ENCODE data around the gene TSHR.

The TSHR gene

DNA sequence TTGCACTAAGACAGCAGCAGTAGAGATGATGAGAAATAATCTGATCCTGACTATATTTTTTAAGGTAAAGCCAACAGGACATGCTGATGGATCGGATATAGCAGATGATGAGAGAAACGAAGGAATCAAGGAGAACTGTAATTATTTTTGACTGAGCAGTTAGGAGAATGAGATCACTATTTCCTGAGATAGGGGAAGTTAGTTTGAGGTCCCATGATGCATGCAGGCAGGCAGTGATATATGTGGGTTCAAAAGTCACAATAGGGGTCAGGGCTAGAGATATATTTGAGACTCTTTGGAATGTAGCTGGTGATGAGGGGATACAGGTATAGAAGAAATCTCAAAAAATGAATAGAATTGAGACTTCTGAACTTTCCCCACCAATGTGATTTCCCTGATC lies 157.8 kb downstream of the TSHR start:
- TF ChIP-seq CEBPB (IDR thresholded peaks at IDR 0.05) (no peak), TAF1 (IDR thresholded peaks at IDR 0.05; ENCODE audit: low read depth) (no peak), YY1 (IDR thresholded peaks at IDR 0.05; ENCODE audit: low read depth) (no peak), ZBTB7A (IDR thresholded peaks at IDR 0.05; ENCODE audit: low read depth) (no peak)

DNA sequence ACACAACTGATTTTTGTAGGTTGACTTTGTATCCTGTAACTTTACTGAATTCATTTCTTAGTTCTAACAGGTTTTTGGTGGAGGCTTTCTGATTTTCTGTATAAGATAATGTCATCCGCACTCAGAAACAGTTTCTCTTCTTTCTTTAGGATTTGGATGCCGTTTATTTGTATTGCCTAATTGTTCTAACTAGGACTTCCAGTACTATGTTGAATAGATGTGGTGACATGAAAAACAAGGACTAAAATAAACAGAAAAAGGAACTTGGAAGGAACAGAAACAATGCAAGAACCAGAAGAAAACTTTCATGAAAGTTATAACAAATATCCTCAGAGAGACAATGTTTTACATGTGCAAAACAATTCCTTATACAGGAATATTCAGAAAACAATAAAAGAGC lies 165.1 kb downstream of the TSHR start:
- TF ChIP-seq TCF12 (IDR thresholded peaks at IDR 0.05; ENCODE audit: low read depth): no peak
- TF ChIP-seq EP300 (IDR thresholded peaks at IDR 0.05; ENCODE audit: borderline replicate concordance): no peak
- TF ChIP-seq, protein P1, sequence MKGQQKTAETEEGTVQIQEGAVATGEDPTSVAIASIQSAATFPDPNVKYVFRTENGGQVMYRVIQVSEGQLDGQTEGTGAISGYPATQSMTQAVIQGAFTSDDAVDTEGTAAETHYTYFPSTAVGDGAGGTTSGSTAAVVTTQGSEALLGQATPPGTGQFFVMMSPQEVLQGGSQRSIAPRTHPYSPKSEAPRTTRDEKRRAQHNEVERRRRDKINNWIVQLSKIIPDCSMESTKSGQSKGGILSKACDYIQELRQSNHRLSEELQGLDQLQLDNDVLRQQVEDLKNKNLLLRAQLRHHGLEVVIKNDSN (IDR thresholded peaks at IDR 0.05): no peak
- TF ChIP-seq RAD21 (IDR thresholded peaks at IDR 0.05; ENCODE audit: low read depth): no peak
- TF ChIP-seq NFIC (IDR thresholded peaks at IDR 0.05): no peak
- no peak for TF ChIP-seq TAF1 (IDR thresholded peaks at IDR 0.05; ENCODE audit: low read depth)
- TF ChIP-seq, protein P2, sequence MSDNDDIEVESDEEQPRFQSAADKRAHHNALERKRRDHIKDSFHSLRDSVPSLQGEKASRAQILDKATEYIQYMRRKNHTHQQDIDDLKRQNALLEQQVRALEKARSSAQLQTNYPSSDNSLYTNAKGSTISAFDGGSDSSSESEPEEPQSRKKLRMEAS (IDR thresholded peaks at IDR 0.05): no peak
- TF ChIP-seq CREB1 (IDR thresholded peaks at IDR 0.05; ENCODE audit: low read depth): no peak
- no peak for TF ChIP-seq TEAD4 (IDR thresholded peaks at IDR 0.05)
- TF ChIP-seq YY1 (IDR thresholded peaks at IDR 0.05; ENCODE audit: low read depth): no peak
- TF ChIP-seq ZBTB7A (IDR thresholded peaks at IDR 0.05; ENCODE audit: low read depth): no peak
- TF ChIP-seq CEBPB (IDR thresholded peaks at IDR 0.05): no peak
- no peak for TF ChIP-seq FOXM1 (IDR thresholded peaks at IDR 0.05; ENCODE audit: borderline replicate concordance, low read depth)
- TF ChIP-seq EGR1 (IDR thresholded peaks at IDR 0.05): no peak
- TF ChIP-seq, protein P3, sequence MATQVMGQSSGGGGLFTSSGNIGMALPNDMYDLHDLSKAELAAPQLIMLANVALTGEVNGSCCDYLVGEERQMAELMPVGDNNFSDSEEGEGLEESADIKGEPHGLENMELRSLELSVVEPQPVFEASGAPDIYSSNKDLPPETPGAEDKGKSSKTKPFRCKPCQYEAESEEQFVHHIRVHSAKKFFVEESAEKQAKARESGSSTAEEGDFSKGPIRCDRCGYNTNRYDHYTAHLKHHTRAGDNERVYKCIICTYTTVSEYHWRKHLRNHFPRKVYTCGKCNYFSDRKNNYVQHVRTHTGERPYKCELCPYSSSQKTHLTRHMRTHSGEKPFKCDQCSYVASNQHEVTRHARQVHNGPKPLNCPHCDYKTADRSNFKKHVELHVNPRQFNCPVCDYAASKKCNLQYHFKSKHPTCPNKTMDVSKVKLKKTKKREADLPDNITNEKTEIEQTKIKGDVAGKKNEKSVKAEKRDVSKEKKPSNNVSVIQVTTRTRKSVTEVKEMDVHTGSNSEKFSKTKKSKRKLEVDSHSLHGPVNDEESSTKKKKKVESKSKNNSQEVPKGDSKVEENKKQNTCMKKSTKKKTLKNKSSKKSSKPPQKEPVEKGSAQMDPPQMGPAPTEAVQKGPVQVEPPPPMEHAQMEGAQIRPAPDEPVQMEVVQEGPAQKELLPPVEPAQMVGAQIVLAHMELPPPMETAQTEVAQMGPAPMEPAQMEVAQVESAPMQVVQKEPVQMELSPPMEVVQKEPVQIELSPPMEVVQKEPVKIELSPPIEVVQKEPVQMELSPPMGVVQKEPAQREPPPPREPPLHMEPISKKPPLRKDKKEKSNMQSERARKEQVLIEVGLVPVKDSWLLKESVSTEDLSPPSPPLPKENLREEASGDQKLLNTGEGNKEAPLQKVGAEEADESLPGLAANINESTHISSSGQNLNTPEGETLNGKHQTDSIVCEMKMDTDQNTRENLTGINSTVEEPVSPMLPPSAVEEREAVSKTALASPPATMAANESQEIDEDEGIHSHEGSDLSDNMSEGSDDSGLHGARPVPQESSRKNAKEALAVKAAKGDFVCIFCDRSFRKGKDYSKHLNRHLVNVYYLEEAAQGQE (IDR thresholded peaks at IDR 0.05; ENCODE audit: low read depth): no peak

DNA sequence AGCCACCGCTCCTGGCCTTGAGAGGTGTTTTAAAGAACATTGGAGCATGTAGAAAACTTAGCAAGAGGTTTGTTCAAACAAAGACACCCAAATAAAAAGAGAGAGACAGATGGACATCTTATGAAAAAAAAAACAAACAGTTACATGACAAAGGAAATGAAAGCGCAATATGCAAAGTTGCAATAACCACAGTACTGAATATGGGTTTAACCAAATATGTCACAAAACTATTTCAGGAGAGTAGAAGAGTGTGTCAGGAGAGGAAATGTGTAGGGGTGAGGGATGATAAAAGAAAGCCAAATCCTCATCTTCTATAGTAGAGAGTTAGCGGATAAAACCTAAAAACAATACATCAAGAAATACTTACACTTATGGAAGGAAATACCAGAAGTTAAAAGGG lies 166.9 kb downstream of the TSHR start:
- TF ChIP-seq, protein P1 (IDR thresholded peaks at IDR 0.05): no peak
- TF ChIP-seq EP300 (IDR thresholded peaks at IDR 0.05; ENCODE audit: borderline replicate concordance) (no peak), TCF12 (IDR thresholded peaks at IDR 0.05; ENCODE audit: low read depth) (no peak), EGR1 (IDR thresholded peaks at IDR 0.05) (no peak), TAF1 (IDR thresholded peaks at IDR 0.05; ENCODE audit: low read depth) (no peak), FOXM1 (IDR thresholded peaks at IDR 0.05; ENCODE audit: borderline replicate concordance, low read depth) (no peak), CEBPB (IDR thresholded peaks at IDR 0.05) (no peak), RAD21 (IDR thresholded peaks at IDR 0.05; ENCODE audit: low read depth) (no peak), YY1 (IDR thresholded peaks at IDR 0.05; ENCODE audit: low read depth) (no peak), CREB1 (IDR thresholded peaks at IDR 0.05; ENCODE audit: low read depth) (no peak), NFIC (IDR thresholded peaks at IDR 0.05) (no peak), ZBTB7A (IDR thresholded peaks at IDR 0.05; ENCODE audit: low read depth) (no peak), TEAD4 (IDR thresholded peaks at IDR 0.05) (no peak)
- TF ChIP-seq, protein P2 (IDR thresholded peaks at IDR 0.05): no peak
- TF ChIP-seq, protein P3 (IDR thresholded peaks at IDR 0.05; ENCODE audit: low read depth): no peak

DNA sequence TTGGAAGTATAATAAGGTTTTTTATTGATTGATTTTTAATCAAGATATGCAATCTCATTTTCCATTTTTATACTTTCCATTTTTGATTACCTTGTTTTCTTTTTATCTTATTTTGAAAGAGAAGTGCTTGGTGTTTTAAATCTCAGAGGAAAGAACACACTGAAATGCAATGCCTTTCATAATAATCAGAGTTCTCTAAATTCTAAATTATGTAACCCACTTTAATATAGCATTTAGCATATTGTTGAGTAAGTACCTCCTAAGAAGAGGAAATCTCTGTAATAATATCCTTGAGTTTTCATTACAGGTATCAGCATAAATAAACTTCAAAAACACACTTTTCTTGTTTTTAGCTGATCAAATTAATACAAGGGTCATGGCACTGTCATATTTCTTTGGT lies 168.4 kb downstream of the TSHR start:
- TF ChIP-seq, protein P2 (IDR thresholded peaks at IDR 0.05): no peak
- TF ChIP-seq, protein P3 (IDR thresholded peaks at IDR 0.05; ENCODE audit: low read depth): no peak
- no peak for TF ChIP-seq TCF12 (IDR thresholded peaks at IDR 0.05; ENCODE audit: low read depth)
- no peak for TF ChIP-seq EP300 (IDR thresholded peaks at IDR 0.05; ENCODE audit: borderline replicate concordance)
- TF ChIP-seq CEBPB (IDR thresholded peaks at IDR 0.05): no peak
- no peak for TF ChIP-seq NFIC (IDR thresholded peaks at IDR 0.05)
- no peak for TF ChIP-seq TEAD4 (IDR thresholded peaks at IDR 0.05)
- no peak for TF ChIP-seq CREB1 (IDR thresholded peaks at IDR 0.05; ENCODE audit: low read depth)
- no peak for TF ChIP-seq FOXM1 (IDR thresholded peaks at IDR 0.05; ENCODE audit: borderline replicate concordance, low read depth)
- TF ChIP-seq ZBTB7A (IDR thresholded peaks at IDR 0.05; ENCODE audit: low read depth): no peak

All from Ishikawa (cell line).